Thyroid gland (tissue), 4 donors: Measurements from ENCODE around the gene MAML3.

Experiments used
- CTCF ChIP-seq, 6 experiments: fragments of 200-600 bp in 3 of 6; fragments of 450-650 bp in 3 of 6; sonication (generic) in 3 of 6; IDR thresholded peaks; one replicate each; pipeline ENCODE4 v1.5.1; 2016 to 2019; ENCODE audit warnings: antibody characterized with exemption in 6 of 6, mild to moderate bottlenecking in 2 of 6, inconsistent platforms in 1 of 6, moderate library complexity in 1 of 6
- POLR2A ChIP-seq, 2 donors: fragments of 450-650 bp; IDR thresholded peaks; one replicate each; pipeline ENCODE4 v1.6.1; 2017; ENCODE audit warnings: antibody characterized with exemption in 2 of 2, mild to moderate bottlenecking in 2 of 2, moderate library complexity in 1 of 2

- TF ChIP-seq POLR2A (IDR thresholded peaks at IDR 0.05): no peak
- no peak for TF ChIP-seq CTCF (IDR thresholded peaks at IDR 0.05)
Observed at GRCh38 chr4:139744232-139744631, 409.8 kb downstream of the MAML3 start.
